ENCODE measurements around the gene INPP5D. TPM values are rescaled to one million over a fixed set of nuclear protein-coding genes. Genes with fewer than 3 reads are reported as not detected.
A peak's percentile ranks its signal among the peaks of the same experiment; 100 is the strongest.
"Not testable (repeated sequence)": the region's sequence is repeated elsewhere in the genome, so short reads cannot be mapped to it uniquely, and the experiment has no call there.

The INPP5D gene
- polyA plus RNA-seq, 3 donors, result 30.6 to 90.2 (median 54.8) TPM

- Mint-ChIP-seq H3K27ac (peak overlapping the region in 5 of 7 donors; percentile 18 to 68 (median 46)), H3K4me3 (no peak overlapping the region), H3K27me3 (ENCODE audit: low read depth in 3 of 3) (peaks cover 0 to 2% (median 1%) of the 10 kb centered on the region in 3 donors), H3K4me1 (peaks cover 38% of the 10 kb centered on the region), H3K9me3 (peaks cover 0 to 6% (median 0%) of the 10 kb centered on the region in 7 donors), H3K36me3 (peaks cover 74 to 96% of the 10 kb centered on the region in 2 donors)
- Histone ChIP-seq H3K9ac (ENCODE audit: insufficient read depth, low read length, poor library complexity, severe bottlenecking) (no peak overlapping the region), H3K36me3 (replicated peaks in 1 of 2; ENCODE audit: control insufficient read depth in 1 of 2, insufficient read depth in 2 of 2, low read length in 2 of 2) (peaks cover 77 to 88% of the 10 kb centered on the region in 2 donors), H3K27ac (ENCODE audit: low read depth in 1 of 2, low read length in 2 of 2) (peak overlapping the region in 1 of 2 donors; percentile 33), H3K4me2 (replicated peaks; ENCODE audit: extremely low read depth, low read length, poor library complexity, severe bottlenecking) (no peak overlapping the region), H2AFZ (ENCODE audit: insufficient read depth, low read depth, low read length, poor library complexity, severe bottlenecking) (no peak overlapping the region), H3K4me1 (ENCODE audit: control insufficient read depth in 1 of 2, insufficient read depth in 2 of 2, low read length in 2 of 2) (peaks cover 32 to 40% of the 10 kb centered on the region in 2 donors), H3K79me2 (ENCODE audit: insufficient read depth, low read length) (no peaks in the 10 kb centered on the region), H3K9me3 (replicated peaks in 1 of 2; ENCODE audit: control insufficient read depth in 1 of 2, insufficient read depth in 1 of 2, low read length in 2 of 2) (no peaks in the 10 kb centered on the region), H3K27me3 (ENCODE audit: control insufficient read depth in 2 of 2, insufficient read depth in 2 of 2, low read length in 2 of 2) (no peaks in the 10 kb centered on the region), H4K20me1 (ENCODE audit: insufficient read depth, low read length) (peaks cover 38% of the 10 kb centered on the region), H3K4me3 (replicated peaks in 1 of 3; ENCODE audit: low read depth in 2 of 3, low read length in 3 of 3) (no peak overlapping the region)
- peak in 2 of 3 donors; percentile 7 to 52 for DNase-seq
- intact Hi-C loops (cut with micrococcal nuclease), result no loop called here
- peak; percentile 18 for TF ChIP-seq CTCF (IDR thresholded peaks at IDR 0.05)
- 96% methylated on average over 7 of the region's 10 CpGs for WGBS (ENCODE audit: insufficient coverage)
Measured at GRCh38 chr2:233199870-233200269, 139.7 kb downstream of the INPP5D start.

- H3K27me3 ChIP-seq (ENCODE audit: control insufficient read depth in 2 of 2, insufficient read depth in 2 of 2, low read length in 2 of 2); H3K27ac ChIP-seq (ENCODE audit: low read depth in 1 of 2, low read length in 2 of 2); H3K9me3 Mint-ChIP-seq; H3K9me3 ChIP-seq (replicated peaks in 1 of 2; ENCODE audit: control insufficient read depth in 1 of 2, insufficient read depth in 1 of 2, low read length in 2 of 2); H3K79me2 ChIP-seq (ENCODE audit: insufficient read depth, low read length); H3K9ac ChIP-seq (ENCODE audit: insufficient read depth, low read length, poor library complexity, severe bottlenecking); intact Hi-C loops (cut with micrococcal nuclease); H3K4me3 Mint-ChIP-seq; H3K27me3 Mint-ChIP-seq (ENCODE audit: low read depth in 3 of 3); H2AFZ ChIP-seq (ENCODE audit: insufficient read depth, low read depth, low read length, poor library complexity, severe bottlenecking); H3K4me2 ChIP-seq (replicated peaks; ENCODE audit: extremely low read depth, low read length, poor library complexity, severe bottlenecking); H3K4me3 ChIP-seq (replicated peaks in 1 of 3; ENCODE audit: low read depth in 2 of 3, low read length in 3 of 3); DNase-seq: not testable (repeated sequence)
- peaks cover 72 to 88% of the 10 kb centered on the region in 2 donors for H3K36me3 ChIP-seq (replicated peaks in 1 of 2; ENCODE audit: control insufficient read depth in 1 of 2, insufficient read depth in 2 of 2, low read length in 2 of 2)
- H4K20me1 ChIP-seq (ENCODE audit: insufficient read depth, low read length), result peaks cover 39% of the 10 kb centered on the region
- H3K4me1 ChIP-seq (ENCODE audit: control insufficient read depth in 1 of 2, insufficient read depth in 2 of 2, low read length in 2 of 2), result peaks cover 32 to 40% of the 10 kb centered on the region in 2 donors
- WGBS (ENCODE audit: insufficient coverage), result no CpG with 5 or more reads among the region's 5 CpGs
- peak overlapping the region in 1 of 7 donors; percentile 26 for H3K27ac Mint-ChIP-seq
- H3K4me1 Mint-ChIP-seq, result peaks cover 38% of the 10 kb centered on the region
- H3K36me3 Mint-ChIP-seq, result peaks cover 69 to 96% of the 10 kb centered on the region in 2 donors
Measured at GRCh38 chr2:233200790-233201189, 140.6 kb downstream of the INPP5D start.

Measured in CD14-positive monocyte (primary cell).